Rectal smooth muscle tissue (tissue), 1 donor: ENCODE data around the gene XRN2.
A peak's percentile ranks its signal among the peaks of the same experiment; 100 is the strongest.

ENCODE experiments used
- H3K27ac ChIP-seq: one replicate; pipeline ENCODE4 v1.7.0; 2013; ENCODE audit warnings: low read depth, low read length, inconsistent platforms
- H3K27me3 ChIP-seq: one replicate; pipeline ENCODE4 v1.7.0; 2013; ENCODE audit warnings: low read length; ENCODE audit not compliant: control insufficient read depth, insufficient read depth
- H3K36me3 ChIP-seq: one replicate; pipeline ENCODE4 v1.7.0; 2013; ENCODE audit warnings: low read length; ENCODE audit not compliant: control insufficient read depth, insufficient read depth
- H3K4me1 ChIP-seq: one replicate; pipeline ENCODE4 v1.7.0; 2013; ENCODE audit warnings: low read length; ENCODE audit not compliant: control insufficient read depth, insufficient read depth
- H3K4me3 ChIP-seq: one replicate; pipeline ENCODE4 v1.7.0; 2013; ENCODE audit warnings: low read length
- H3K9ac ChIP-seq: one replicate; pipeline ENCODE4 v1.7.0; 2013; ENCODE audit warnings: low read length

Gene XRN2

GRCh38 chr20:21278829-21279228 is 24.3 kb upstream of the XRN2 start:
- Histone ChIP-seq H3K27me3 (no peaks in the 10 kb centered on the region), H3K36me3 (no peaks in the 10 kb centered on the region), H3K4me3 (no peak overlapping the region), H3K4me1 (no peaks in the 10 kb centered on the region), H3K27ac (no peak overlapping the region), H3K9ac (no peak overlapping the region)

DNA sequence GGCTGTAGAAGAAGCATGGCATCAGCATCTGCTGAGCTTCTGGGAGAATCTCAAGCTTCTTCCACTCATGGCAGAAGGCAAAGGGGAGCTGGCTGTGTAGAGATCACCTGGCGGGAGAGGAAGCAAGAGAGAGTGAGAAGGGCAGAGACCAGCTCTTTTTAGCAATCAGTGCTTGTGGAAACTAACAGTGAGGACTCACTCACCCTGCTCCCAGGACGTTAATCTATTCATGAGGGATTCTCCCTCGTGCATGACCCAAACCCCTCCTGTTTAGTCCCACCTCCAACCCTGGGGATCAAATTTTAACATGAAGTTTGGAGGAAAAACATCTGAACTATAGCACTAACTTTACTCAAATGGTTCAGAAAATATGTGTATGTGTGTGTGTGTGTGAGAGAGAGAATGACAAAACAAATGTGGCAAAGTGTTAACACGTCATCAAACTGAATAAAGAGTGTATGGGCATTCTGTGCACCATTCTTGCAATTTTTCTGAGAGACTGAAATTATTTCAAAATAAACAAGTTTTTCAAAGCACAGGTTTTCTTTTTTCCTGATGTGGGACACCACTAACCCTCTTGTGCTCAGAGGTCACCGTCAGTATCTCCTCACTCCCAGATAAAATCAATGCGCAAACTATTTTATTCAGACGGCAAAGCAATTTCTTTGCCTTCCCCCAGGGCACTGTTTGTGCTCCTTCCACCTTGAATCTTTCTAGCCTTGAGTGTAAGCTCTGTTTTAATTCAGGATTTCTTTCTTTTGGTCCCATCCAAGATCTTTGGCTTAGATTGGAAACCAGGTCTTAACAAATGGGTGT is 23.2 kb upstream of the XRN2 start:
- H3K27me3 ChIP-seq: no peaks in the 10 kb centered on the region
- no peaks in the 10 kb centered on the region for H3K4me1 ChIP-seq
- H3K4me3 ChIP-seq: no peak overlapping the region
- H3K36me3 ChIP-seq: no peaks in the 10 kb centered on the region
- H3K27ac ChIP-seq: no peak overlapping the region
- H3K9ac ChIP-seq: no peak overlapping the region

DNA sequence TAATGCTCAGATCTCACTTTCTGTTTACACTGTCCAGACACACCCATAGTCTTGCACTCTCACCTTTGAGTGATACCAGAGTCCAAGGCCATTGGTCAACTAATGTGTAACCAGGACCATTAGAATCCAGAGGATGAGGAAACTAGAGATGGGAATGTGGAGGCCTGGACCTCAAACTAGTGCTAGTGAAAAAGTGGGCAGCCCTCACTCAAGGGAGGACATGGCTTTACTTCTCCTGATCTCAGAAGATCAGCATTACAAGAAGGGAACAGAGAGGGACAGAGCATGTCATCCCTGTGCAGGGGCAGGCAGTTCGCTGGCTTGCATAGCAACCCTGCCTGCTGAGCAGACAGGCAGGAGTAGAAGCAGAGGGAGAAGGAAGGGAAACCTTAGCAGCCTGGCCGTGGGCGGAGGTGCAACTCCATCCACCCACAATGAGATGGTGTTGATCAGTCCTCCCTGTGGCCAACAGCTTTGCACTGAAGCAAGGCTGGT is 22.6 kb upstream of the XRN2 start:
- Histone ChIP-seq H3K4me1 (no peaks in the 10 kb centered on the region), H3K36me3 (no peaks in the 10 kb centered on the region), H3K27me3 (no peaks in the 10 kb centered on the region), H3K4me3 (no peak overlapping the region), H3K27ac (no peak overlapping the region), H3K9ac (no peak overlapping the region)

- Histone ChIP-seq H3K4me1 (no peaks in the 10 kb centered on the region), H3K27ac (no peak overlapping the region), H3K27me3 (no peaks in the 10 kb centered on the region), H3K36me3 (no peaks in the 10 kb centered on the region), H3K4me3 (no peak overlapping the region), H3K9ac (no peak overlapping the region)
Observed at GRCh38 chr20:21286775-21287174, 16.4 kb upstream of the XRN2 start.

DNA sequence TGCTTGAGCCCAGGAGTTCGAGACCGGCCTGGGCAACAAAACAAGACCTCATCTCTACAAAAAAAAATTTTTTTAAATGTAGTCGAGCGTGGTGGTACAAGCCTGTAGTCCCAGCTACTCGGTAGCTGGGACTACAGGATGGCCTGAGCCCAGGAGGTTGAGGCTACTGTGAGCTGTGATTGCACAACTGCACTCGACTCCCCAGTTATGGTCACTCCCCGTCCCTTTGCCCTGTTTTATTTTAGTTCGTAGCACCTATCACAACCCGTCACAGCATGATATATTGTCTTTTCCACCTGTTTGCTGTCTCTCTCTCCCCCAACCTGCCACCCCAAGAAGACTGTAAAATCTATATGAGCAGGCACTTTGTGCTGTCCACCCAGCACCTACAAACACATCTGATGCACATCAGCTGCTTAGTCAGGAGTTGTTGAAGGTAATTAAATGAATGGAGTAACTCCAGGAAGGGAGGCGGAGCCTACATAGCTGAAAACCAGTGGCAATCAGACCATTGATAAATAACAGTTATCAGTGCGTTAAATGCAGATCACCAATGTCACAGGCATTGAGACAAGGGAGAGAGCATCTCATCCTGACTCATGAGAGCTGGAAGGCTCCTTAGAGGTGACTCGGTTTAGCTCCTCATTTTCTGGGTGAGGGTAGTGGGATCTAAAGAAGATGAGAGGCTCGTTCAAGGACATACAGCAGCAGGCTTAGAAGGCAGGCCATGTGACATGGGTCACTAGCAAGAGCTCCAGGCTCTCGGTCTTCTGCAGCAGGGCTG is 14.4 kb upstream of the XRN2 start:
- no peaks in the 10 kb centered on the region for H3K36me3 ChIP-seq
- H3K4me1 ChIP-seq: no peaks in the 10 kb centered on the region
- H3K27me3 ChIP-seq: no peaks in the 10 kb centered on the region
- H3K4me3 ChIP-seq: no peak overlapping the region
- H3K27ac ChIP-seq: no peak overlapping the region
- H3K9ac ChIP-seq: no peak overlapping the region

GRCh38 chr20:21289651-21290050 is 13.5 kb upstream of the XRN2 start:
- Histone ChIP-seq H3K4me1 (no peaks in the 10 kb centered on the region), H3K4me3 (no peak overlapping the region), H3K36me3 (no peaks in the 10 kb centered on the region), H3K27me3 (no peaks in the 10 kb centered on the region), H3K9ac (no peak overlapping the region), H3K27ac (no peak overlapping the region)

GRCh38 chr20:21291026-21291425 is 12.1 kb upstream of the XRN2 start:
- Histone ChIP-seq H3K4me3 (no peak overlapping the region), H3K9ac (no peak overlapping the region), H3K27me3 (no peaks in the 10 kb centered on the region), H3K4me1 (no peaks in the 10 kb centered on the region), H3K36me3 (no peaks in the 10 kb centered on the region), H3K27ac (no peak overlapping the region)

DNA sequence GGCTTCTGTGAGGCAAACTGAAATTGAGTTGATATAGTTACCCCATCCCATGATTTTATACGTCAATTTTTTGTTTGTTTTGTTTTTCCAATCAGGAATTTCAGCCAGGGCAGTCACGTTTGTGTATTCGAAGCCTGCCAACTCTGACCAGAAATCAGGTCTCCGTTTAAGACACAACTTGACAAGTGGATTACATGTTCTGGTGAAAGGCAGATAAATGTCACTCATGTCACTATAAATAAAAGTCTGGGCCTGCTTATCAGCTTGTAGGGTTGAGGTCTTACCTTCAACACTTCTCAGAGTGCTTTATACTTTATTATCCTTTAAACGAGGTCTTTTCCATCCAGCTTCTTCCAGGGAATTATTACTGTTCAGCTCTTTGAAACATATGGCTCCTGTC is 8.4 kb upstream of the XRN2 start:
- Histone ChIP-seq H3K36me3 (no peaks in the 10 kb centered on the region), H3K27me3 (no peaks in the 10 kb centered on the region), H3K27ac (no peak overlapping the region), H3K4me3 (no peak overlapping the region), H3K9ac (no peak overlapping the region), H3K4me1 (no peaks in the 10 kb centered on the region)

GRCh38 chr20:21301940-21302663 is 1.0 kb upstream of the XRN2 start:
- H3K4me3 ChIP-seq: peak overlapping the region; percentile 98
- peak overlapping the region; percentile 94 for H3K27ac ChIP-seq
- peaks cover 6% of the 10 kb centered on the region for H3K4me1 ChIP-seq
- H3K9ac ChIP-seq: no peak overlapping the region
- H3K27me3 ChIP-seq: no peaks in the 10 kb centered on the region
- peaks cover 2% of the 10 kb centered on the region for H3K36me3 ChIP-seq

DNA sequence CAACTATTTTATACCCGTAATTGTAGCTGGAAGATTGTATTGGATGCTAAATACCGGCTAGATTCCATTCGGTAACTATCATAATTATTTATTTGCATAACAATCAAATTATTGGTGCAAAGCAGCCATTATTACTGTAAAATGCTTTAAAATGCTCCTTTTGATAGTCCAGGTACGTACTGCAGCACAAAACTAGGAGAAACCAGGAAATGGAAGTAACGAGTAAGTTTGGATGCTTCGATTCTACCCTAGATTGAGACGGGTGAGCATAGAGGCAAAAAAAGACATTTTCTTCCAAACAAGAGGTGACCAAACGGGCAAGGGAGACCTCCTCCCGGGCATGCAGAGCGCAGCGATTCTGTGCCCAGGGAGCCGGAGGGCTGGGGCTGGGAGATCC is 469 bp upstream of the XRN2 start:
- peak overlapping the region; percentile 97 for H3K9ac ChIP-seq
- H3K4me3 ChIP-seq: peak overlapping the region; percentile 98
- peaks cover 6% of the 10 kb centered on the region for H3K4me1 ChIP-seq
- H3K27ac ChIP-seq: peak overlapping the region; percentile 94
- no peaks in the 10 kb centered on the region for H3K27me3 ChIP-seq
- H3K36me3 ChIP-seq: peaks cover 2% of the 10 kb centered on the region

DNA sequence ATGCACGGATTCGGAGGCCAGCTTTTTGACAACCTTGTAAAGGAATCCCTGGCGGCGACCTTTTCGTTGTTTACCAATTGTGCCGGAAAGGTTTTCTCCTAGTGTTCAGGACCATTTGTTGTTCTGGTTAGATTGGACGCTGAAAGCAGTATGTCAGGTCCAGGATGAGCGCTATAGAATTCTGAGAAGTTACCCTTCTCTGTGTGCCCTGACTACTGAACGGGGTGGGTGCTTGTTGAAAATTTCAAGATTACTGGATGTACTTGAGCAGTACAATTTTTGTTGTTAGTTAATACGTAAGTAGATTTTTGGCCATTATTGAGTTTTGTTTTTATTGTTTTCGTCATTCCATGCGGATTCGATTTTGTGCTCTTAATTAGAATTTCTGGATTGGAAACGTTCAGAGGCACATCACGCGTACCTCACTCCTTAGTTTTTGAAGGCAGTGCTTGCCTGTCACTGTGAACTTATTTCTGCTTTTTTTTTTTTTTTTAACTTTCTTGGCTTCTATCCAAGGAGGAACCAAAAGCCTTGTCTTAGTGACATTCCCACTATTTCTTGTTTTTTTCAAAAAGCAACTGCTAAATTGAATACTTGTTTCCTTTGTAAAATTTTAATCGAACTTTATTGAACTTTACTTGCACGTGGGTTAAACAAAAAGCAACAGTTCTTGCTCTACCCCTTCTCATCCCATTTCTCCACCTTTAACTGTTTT is 898 bp downstream of the XRN2 start:
- H3K4me3 ChIP-seq: peak overlapping the region; percentile 98
- peak overlapping the region; percentile 94 for H3K27ac ChIP-seq
- peaks cover 2% of the 10 kb centered on the region for H3K36me3 ChIP-seq
- peaks cover 6% of the 10 kb centered on the region for H3K4me1 ChIP-seq
- no peaks in the 10 kb centered on the region for H3K27me3 ChIP-seq
- H3K9ac ChIP-seq: peak overlapping the region; percentile 51

- no peaks in the 10 kb centered on the region for H3K36me3 ChIP-seq
- no peak overlapping the region for H3K27ac ChIP-seq
- H3K9ac ChIP-seq: no peak overlapping the region
- H3K4me1 ChIP-seq: peaks cover 3% of the 10 kb centered on the region
- H3K27me3 ChIP-seq: no peaks in the 10 kb centered on the region
- no peak overlapping the region for H3K4me3 ChIP-seq
Observed at GRCh38 chr20:21308340-21308739, 5.2 kb downstream of the XRN2 start.
